Spleen (tissue), 11 donors: ENCODE data around the gene COL23A1. TPM values are rescaled to one million over a fixed set of nuclear protein-coding genes. Genes with fewer than 3 reads are reported as not detected.
A peak's percentile ranks its signal among the peaks of the same experiment; 100 is the strongest.

Experiments
- DNase-seq: peaks from one replicate; pipeline ENCODE4 v3.0.0-alpha.2; 2020
- H3K27ac ChIP-seq, 8 donors: fragments of 200-600 bp; sonication (generic) in 7 of 8; 1 replicate in 4 of 8; 2 replicates in 4 of 8; pipeline versions ENCODE4 v1.5.0 to v1.8.0; 2016 to 2021; ENCODE audit warnings: inconsistent platforms in 4 of 8, mild to moderate bottlenecking in 4 of 8, moderate library complexity in 1 of 8
- H3K27me3 ChIP-seq, 7 donors: fragments of 200-600 bp; sonication (generic) in 6 of 7; replicated peaks in 1 of 7; 1 replicate in 4 of 7; 2 replicates in 3 of 7; pipeline versions ENCODE4 v1.5.0 to v1.8.0; 2016 to 2021; ENCODE audit warnings: inconsistent platforms in 3 of 7, mild to moderate bottlenecking in 1 of 7
- H3K36me3 ChIP-seq, 6 donors: fragments of 200-600 bp; sonication (generic) in 5 of 6; 1 replicate in 4 of 6; 2 replicates in 2 of 6; pipeline versions ENCODE4 v1.5.0 to v1.8.0; 2016 to 2021; ENCODE audit warnings: inconsistent platforms in 2 of 6
- H3K4me1 ChIP-seq, 6 donors: fragments of 200-600 bp; sonication (generic) in 5 of 6; 1 replicate in 3 of 6; 2 replicates in 3 of 6; pipeline versions ENCODE4 v1.5.0 to v1.8.0; 2016 to 2021; ENCODE audit warnings: inconsistent platforms in 3 of 6
- H3K4me3 ChIP-seq, 8 donors: fragments of 200-600 bp; sonication (generic) in 7 of 8; 1 replicate in 4 of 8; 2 replicates in 4 of 8; pipeline versions ENCODE4 v1.5.0 to v1.8.0; 2016 to 2021; ENCODE audit warnings: inconsistent platforms in 4 of 8, mild to moderate bottlenecking in 4 of 8, moderate library complexity in 2 of 8
- H3K9me3 ChIP-seq, 8 donors: fragments of 200-600 bp; sonication (generic) in 7 of 8; 1 replicate in 4 of 8; 2 replicates in 4 of 8; pipeline versions ENCODE4 v1.5.0 to v1.8.0; 2016 to 2021; ENCODE audit warnings: inconsistent platforms in 4 of 8
- POLR2A ChIP-seq, 3 donors: fragments of 450-650 bp; IDR thresholded peaks; one replicate each; pipeline ENCODE4 v1.5.1; 2017; ENCODE audit warnings: antibody characterized with exemption in 3 of 3, mild to moderate bottlenecking in 1 of 3
- POLR2AphosphoS5 ChIP-seq, 3 donors: sonication (generic); formaldehyde crosslinking; IDR thresholded peaks; one replicate each; pipeline ENCODE4 v1.5.1; 2017; ENCODE audit warnings: antibody characterized with exemption in 3 of 3
- WGBS, 5 donors: extraction: QIAGEN DNeasy Blood & Tissue Kit in 3 of 5; methylation state at CpG; one replicate each; pipeline versions ENCODE4 v1.1.5 to v1.1.7; 2013 to 2018; 5-methylcytosine and 5-hydroxymethylcytosine counted together
- intact Hi-C: fragments of 100-400 bp; cut with DNase I; formaldehyde crosslinking; loops from one replicate; pipeline ENCODE4 v1.15.0; 2023; ENCODE audit warnings: low total_unique reads
- polyA plus RNA-seq, 3 donors: library from polyadenylated mRNA; stranded (reverse); fragments of 200-250 nt; gene quantifications; one replicate each; pipeline ENCODE4 v1.2.1, GENCODE V29; 2013
- total RNA-seq, 7 donors: library from RNA; depleted of rRNA in 3 of 7; stranded (reverse); fragments of >200 nt in 3 of 7; fragmentation: NEBNext Ultra II Directional in 4 of 7; extraction: Animal tissue kit (Norgen Biotek cat#: 25700) in 4 of 7; gene quantifications; one replicate each; pipeline versions ENCODE4 v1.1.0 to v1.2.1, GENCODE V29; 2016 to 2021
- TF ChIP-seq, protein P1 (sequence below), 11 experiments: fragments of 200-600 bp in 7 of 11; fragments of 450-650 bp in 4 of 11; sonication (generic) in 4 of 11; IDR thresholded peaks in 8 of 11; conservative IDR thresholded peaks in 3 of 11; 1 replicate in 7 of 11; 2 replicates in 4 of 11; pipeline versions ENCODE4 v1.4.0 to v1.8.0; 2016 to 2021; ENCODE audit warnings: antibody characterized with exemption in 11 of 11, inconsistent platforms in 4 of 11, mild to moderate bottlenecking in 1 of 11
- donor health status: healthy with polysubstance abuse.
- donor health status: DM: no; HTN: no; CAD: no; lungs with moderate emphysema.
- donor health status: DM: no; HTN: no; CAD: no.
- donor health status: Bipolar disorder and iron deficiency.
- donor health status: healthy.
- donor health status: DM: no; HTN: no; CAD: no.
- donor health status: DM: yes; HTN: yes; CAD: no.

Gene COL23A1
- total and polyA plus RNA-seq, 10 donors: 0.63 to 3.8 (median 1.9) TPM

GRCh38 chr5:178426326-178427130 lies 163.7 kb downstream of the COL23A1 start:
- 86 to 94% (median 92%) methylated on average over 26 of the region's 26 CpGs for WGBS, 5 donors
- peaks cover 0 to 9% (median 0%) of the 10 kb centered on the region in 6 donors for H3K4me1 ChIP-seq
- no peak overlapping the region for H3K27ac ChIP-seq
- intact Hi-C loops: no loop called here
- H3K36me3 ChIP-seq: no peaks in the 10 kb centered on the region
- no peak for DNase-seq
- peaks cover 0 to 5% (median 0%) of the 10 kb centered on the region in 8 donors for H3K9me3 ChIP-seq
- no peak overlapping the region for H3K4me3 ChIP-seq
- TF ChIP-seq POLR2AphosphoS5 (IDR thresholded peaks at IDR 0.05) (no peak), POLR2A (IDR thresholded peaks at IDR 0.05) (no peak)
- TF ChIP-seq, protein P1, sequence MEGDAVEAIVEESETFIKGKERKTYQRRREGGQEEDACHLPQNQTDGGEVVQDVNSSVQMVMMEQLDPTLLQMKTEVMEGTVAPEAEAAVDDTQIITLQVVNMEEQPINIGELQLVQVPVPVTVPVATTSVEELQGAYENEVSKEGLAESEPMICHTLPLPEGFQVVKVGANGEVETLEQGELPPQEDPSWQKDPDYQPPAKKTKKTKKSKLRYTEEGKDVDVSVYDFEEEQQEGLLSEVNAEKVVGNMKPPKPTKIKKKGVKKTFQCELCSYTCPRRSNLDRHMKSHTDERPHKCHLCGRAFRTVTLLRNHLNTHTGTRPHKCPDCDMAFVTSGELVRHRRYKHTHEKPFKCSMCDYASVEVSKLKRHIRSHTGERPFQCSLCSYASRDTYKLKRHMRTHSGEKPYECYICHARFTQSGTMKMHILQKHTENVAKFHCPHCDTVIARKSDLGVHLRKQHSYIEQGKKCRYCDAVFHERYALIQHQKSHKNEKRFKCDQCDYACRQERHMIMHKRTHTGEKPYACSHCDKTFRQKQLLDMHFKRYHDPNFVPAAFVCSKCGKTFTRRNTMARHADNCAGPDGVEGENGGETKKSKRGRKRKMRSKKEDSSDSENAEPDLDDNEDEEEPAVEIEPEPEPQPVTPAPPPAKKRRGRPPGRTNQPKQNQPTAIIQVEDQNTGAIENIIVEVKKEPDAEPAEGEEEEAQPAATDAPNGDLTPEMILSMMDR (IDR thresholded peaks at IDR 0.05 in 8 of 11, conservative IDR thresholded peaks at IDR 0.05 in 3 of 11): no peak
- H3K27me3 ChIP-seq: no peaks in the 10 kb centered on the region

DNA sequence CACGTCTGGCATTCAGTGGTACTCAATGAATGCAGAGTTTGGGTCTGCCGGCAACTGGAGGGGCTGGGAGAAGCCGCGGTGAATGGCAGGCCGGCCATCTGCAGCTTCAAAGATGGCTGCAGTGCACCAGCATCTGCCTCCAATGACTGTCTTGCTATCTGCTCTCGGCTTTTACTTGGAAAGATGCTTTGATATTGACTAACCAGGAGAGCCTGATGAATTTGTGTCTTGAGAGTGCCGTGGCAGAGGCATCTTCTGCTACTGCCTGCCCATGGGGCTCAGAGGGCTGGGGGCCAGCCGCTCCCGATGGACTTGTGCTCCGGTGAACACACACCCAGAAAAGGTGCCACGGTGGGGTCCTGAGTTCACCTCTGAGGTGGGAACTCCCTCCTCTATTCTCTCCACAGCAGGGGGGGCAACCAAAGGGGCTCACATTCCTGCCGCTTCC lies 164.5 kb downstream of the COL23A1 start:
- peaks cover 0 to 9% (median 0%) of the 10 kb centered on the region in 6 donors for H3K4me1 ChIP-seq
- intact Hi-C loops: no loop called here
- H3K4me3 ChIP-seq: no peak overlapping the region
- no peaks in the 10 kb centered on the region for H3K36me3 ChIP-seq
- 89 to 95% (median 93%) methylated on average over 10 to 12 of the region's 12 CpGs for WGBS, 5 donors
- peak; percentile 59 for DNase-seq
- H3K9me3 ChIP-seq: no peaks in the 10 kb centered on the region
- H3K27me3 ChIP-seq: no peaks in the 10 kb centered on the region
- H3K27ac ChIP-seq: no peak overlapping the region
- TF ChIP-seq POLR2AphosphoS5 (IDR thresholded peaks at IDR 0.05): no peak

DNA sequence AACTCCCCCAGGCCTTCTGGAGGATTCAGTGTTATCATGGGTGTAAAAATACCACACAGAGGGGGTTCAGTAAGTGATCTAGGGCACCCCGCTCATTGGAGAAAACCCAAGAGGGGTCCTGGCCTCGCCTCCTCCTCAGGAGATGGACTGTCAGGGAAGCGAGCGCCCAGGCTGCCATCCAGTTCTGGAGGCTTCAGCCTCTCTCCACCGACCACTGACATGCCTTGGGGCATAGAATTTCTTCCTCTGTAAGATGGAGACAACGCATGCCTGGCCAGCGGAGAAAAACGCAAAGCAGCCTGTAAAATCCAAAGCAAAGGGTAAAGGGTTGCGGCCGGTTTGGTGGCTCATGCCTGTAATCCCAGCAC lies 165.4 kb downstream of the COL23A1 start:
- TF ChIP-seq POLR2AphosphoS5 (IDR thresholded peaks at IDR 0.05) (no peak), POLR2A (IDR thresholded peaks at IDR 0.05) (no peak)
- TF ChIP-seq, protein P1 (IDR thresholded peaks at IDR 0.05 in 8 of 11, conservative IDR thresholded peaks at IDR 0.05 in 3 of 11): no peak
- 80 to 97% (median 94%) methylated on average over 8 to 10 of the region's 10 CpGs for WGBS, 5 donors
- no peak for DNase-seq

GRCh38 chr5:178423901-178424809 lies 166.0 kb downstream of the COL23A1 start:
- no peak for DNase-seq
- H3K4me3 ChIP-seq: no peak overlapping the region
- no peaks in the 10 kb centered on the region for H3K9me3 ChIP-seq
- no peak overlapping the region for H3K27ac ChIP-seq
- peaks cover 0 to 6% (median 0%) of the 10 kb centered on the region in 6 donors for H3K4me1 ChIP-seq
- H3K36me3 ChIP-seq: no peaks in the 10 kb centered on the region
- WGBS, 5 donors: 78 to 88% (median 84%) methylated on average over 15 to 17 of the region's 17 CpGs
- intact Hi-C loops: no loop called here
- no peak for TF ChIP-seq POLR2A (IDR thresholded peaks at IDR 0.05)
- TF ChIP-seq, protein P1 (IDR thresholded peaks at IDR 0.05 in 8 of 11, conservative IDR thresholded peaks at IDR 0.05 in 3 of 11): no peak
- no peak for TF ChIP-seq POLR2AphosphoS5 (IDR thresholded peaks at IDR 0.05)
- H3K27me3 ChIP-seq: no peaks in the 10 kb centered on the region

More for the DNA sequence above, 165.4 kb downstream of the COL23A1 start:
- Histone ChIP-seq H3K4me1 (peaks cover 0 to 9% (median 0%) of the 10 kb centered on the region in 6 donors), H3K36me3 (no peaks in the 10 kb centered on the region), H3K27ac (no peak overlapping the region), H3K9me3 (no peaks in the 10 kb centered on the region), H3K4me3 (no peak overlapping the region), H3K27me3 (no peaks in the 10 kb centered on the region)
- intact Hi-C loops: no loop called here
